ENCODE measurements around the gene SEMG1.

Gene SEMG1

DNA sequence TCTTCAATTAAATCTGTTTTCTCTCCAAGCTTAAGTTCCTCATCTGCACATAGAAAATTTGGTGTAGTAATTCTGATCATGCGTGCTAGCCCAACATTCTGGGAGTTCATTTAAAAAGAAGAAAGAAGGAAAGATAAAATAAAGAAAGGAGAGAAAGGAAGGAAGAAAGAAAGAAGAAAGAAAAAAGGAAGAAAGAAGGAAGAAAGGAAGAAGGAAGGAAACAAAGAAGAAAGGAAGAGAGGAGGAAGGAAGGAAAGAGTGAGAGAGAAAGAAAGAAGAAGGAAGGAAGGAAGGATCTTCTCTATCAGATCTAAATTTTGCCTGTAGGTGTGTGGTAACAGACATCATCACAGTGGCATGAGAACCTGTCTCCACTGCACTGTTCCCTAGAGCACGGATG, 31.3 kb downstream of the SEMG1 start:
- in situ Hi-C loops (cut with HindIII; ENCODE audit: low pct_ligation_motif_present, low sequenced_read_pairs): no loop called here
- no peaks in the 10 kb centered on the region for H3K36me3 ChIP-seq (replicated peaks)
- no peak overlapping the region for H3K4me3 ChIP-seq (ENCODE audit: low read depth, low read length)
- H3K27ac ChIP-seq: no peak overlapping the region
- TF ChIP-seq, protein P1, sequence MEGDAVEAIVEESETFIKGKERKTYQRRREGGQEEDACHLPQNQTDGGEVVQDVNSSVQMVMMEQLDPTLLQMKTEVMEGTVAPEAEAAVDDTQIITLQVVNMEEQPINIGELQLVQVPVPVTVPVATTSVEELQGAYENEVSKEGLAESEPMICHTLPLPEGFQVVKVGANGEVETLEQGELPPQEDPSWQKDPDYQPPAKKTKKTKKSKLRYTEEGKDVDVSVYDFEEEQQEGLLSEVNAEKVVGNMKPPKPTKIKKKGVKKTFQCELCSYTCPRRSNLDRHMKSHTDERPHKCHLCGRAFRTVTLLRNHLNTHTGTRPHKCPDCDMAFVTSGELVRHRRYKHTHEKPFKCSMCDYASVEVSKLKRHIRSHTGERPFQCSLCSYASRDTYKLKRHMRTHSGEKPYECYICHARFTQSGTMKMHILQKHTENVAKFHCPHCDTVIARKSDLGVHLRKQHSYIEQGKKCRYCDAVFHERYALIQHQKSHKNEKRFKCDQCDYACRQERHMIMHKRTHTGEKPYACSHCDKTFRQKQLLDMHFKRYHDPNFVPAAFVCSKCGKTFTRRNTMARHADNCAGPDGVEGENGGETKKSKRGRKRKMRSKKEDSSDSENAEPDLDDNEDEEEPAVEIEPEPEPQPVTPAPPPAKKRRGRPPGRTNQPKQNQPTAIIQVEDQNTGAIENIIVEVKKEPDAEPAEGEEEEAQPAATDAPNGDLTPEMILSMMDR (IDR thresholded peaks at IDR 0.05; ENCODE audit: low read depth, low read length, missing control alignments): no peak
- H3K27me3 ChIP-seq (replicated peaks): no peaks in the 10 kb centered on the region
- no peak for DNase-seq

DNA sequence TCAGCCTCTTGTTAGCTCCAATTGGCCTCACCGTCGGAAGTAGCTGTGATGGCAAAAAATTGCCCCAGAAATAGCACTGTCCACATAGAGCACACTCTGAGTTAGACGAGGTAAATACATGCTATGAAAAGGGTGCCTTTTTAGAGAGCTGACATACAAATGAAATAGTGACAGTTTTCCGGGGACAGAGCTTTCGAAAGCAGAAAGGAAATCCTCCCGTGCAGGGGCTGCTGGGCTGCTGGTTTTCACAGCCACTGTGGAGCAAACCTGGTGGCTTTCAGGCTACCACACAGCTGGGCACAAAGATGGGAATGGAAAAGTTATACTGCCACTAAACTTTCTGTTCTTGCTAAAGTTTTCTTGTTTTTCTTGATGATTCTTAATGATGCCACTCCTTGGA, 39.3 kb downstream of the SEMG1 start:
- Histone ChIP-seq H3K27me3 (replicated peaks) (peaks cover 2% of the 10 kb centered on the region), H3K27ac (no peak overlapping the region), H3K36me3 (replicated peaks) (no peaks in the 10 kb centered on the region), H3K4me3 (ENCODE audit: low read depth, low read length) (no peak overlapping the region)
- TF ChIP-seq, protein P1 (IDR thresholded peaks at IDR 0.05; ENCODE audit: low read depth, low read length, missing control alignments): no peak
- no peak for DNase-seq
- in situ Hi-C loops (cut with HindIII; ENCODE audit: low pct_ligation_motif_present, low sequenced_read_pairs): no loop called here

DNA sequence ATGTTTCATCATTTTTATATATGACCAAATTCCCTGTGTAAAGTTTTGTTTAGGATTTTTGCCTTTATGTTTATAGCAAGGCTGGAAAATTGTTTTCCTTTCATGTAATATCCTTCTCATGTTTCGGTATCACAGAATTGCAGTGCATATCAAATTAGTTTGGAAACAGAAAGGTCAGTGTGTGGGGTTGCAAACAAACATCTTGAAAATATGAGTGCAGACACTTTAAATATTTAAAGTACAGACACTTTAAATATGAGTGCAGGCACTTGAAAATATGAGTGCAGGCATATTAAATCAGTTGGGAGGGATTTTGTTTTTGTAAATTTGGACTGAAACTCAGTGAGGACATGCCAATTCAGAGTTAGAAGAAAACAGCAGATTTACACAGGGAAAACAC, 41.0 kb downstream of the SEMG1 start:
- Histone ChIP-seq H3K36me3 (replicated peaks) (no peaks in the 10 kb centered on the region), H3K27ac (no peak overlapping the region), H3K27me3 (replicated peaks) (peaks cover 2% of the 10 kb centered on the region), H3K4me3 (ENCODE audit: low read depth, low read length) (no peak overlapping the region)
- DNase-seq: no peak
- in situ Hi-C loops (cut with HindIII; ENCODE audit: low pct_ligation_motif_present, low sequenced_read_pairs): no loop called here
- TF ChIP-seq, protein P1 (IDR thresholded peaks at IDR 0.05; ENCODE audit: low read depth, low read length, missing control alignments): no peak

DNA sequence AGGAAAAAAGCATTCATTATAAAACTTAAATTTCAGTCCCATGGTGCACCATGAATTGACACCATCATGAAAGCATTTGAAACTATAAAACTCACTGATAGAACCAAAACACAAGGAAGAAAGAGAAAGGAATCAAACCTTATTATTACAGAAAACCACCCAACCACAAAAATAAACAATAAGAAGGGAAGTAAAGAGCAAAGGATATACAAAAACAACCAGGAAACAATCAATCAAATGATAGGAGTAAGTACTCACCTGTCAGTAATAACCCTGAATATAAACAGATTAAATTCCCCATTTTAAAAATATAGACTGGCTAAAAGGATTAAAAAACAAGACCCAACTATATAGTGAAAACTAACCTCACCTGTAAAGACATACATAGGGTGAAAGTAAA, 41.8 kb downstream of the SEMG1 start:
- Histone ChIP-seq H3K4me3 (ENCODE audit: low read depth, low read length) (no peak overlapping the region), H3K27ac (no peak overlapping the region), H3K36me3 (replicated peaks) (no peaks in the 10 kb centered on the region), H3K27me3 (replicated peaks) (peaks cover 2% of the 10 kb centered on the region)
- TF ChIP-seq, protein P1 (IDR thresholded peaks at IDR 0.05; ENCODE audit: low read depth, low read length, missing control alignments): no peak
- in situ Hi-C loops (cut with HindIII; ENCODE audit: low pct_ligation_motif_present, low sequenced_read_pairs): no loop called here
- no peak for DNase-seq

DNA sequence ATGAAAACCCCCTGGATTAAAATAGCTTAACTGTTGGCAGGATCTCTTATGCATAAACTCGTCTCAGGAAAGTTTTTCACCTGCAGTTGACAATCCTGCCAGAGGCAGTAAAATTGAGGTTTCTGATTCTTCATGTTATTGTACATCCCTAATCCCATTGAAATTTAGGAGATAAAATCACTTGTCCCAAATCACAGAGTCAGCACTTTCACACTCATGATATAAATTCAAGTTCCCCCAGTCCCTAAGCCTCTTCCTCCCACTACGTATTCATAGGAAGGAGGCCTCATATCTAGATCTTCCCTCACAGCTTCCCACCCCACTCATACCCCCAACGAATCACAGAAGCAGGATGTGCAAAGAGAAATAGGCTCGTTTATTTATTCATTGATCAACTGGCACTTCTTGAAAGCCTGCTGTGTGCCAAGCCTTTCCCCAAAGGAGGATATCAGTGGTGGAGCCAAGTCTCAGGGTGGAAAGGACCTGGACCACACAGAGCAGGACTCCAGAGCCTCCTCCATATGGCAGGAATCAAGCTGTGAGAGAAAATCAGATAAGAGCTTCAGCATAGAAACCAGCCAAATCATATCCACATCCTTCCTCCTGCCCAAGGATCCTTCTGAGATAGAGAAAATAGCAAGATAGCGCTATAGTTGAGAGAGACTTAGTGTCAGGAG, 45.2 kb downstream of the SEMG1 start:
- no peak overlapping the region for H3K4me3 ChIP-seq (ENCODE audit: low read depth, low read length)
- no peak overlapping the region for H3K27ac ChIP-seq
- H3K36me3 ChIP-seq (replicated peaks): no peaks in the 10 kb centered on the region
- TF ChIP-seq, protein P1 (IDR thresholded peaks at IDR 0.05; ENCODE audit: low read depth, low read length, missing control alignments): no peak
- no peaks in the 10 kb centered on the region for H3K27me3 ChIP-seq (replicated peaks)
- DNase-seq: no peak
- in situ Hi-C loops (cut with HindIII; ENCODE audit: low pct_ligation_motif_present, low sequenced_read_pairs): no loop called here

DNA sequence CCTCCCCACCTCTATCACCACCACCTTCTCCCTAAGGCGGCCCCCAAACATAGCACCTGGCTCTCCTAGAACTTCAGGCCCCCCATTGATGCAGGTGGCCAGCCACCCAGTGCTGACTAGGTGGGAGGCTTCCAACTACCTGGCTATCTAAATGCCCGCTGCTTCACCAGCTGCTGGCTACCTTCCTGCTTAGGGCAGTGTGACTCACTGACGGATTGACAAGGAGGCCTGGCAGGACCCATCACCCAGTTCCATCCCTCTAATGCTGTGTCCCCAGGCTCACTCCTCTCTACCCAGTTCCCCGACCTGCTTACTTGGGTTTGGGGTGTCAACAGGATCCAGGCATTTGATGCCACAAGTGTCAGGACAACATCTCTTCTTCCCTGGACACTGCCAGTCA, 46.4 kb downstream of the SEMG1 start:
- H3K27ac ChIP-seq: no peak overlapping the region
- TF ChIP-seq, protein P1 (IDR thresholded peaks at IDR 0.05; ENCODE audit: low read depth, low read length, missing control alignments): no peak
- H3K27me3 ChIP-seq (replicated peaks): no peaks in the 10 kb centered on the region
- in situ Hi-C loops (cut with HindIII; ENCODE audit: low pct_ligation_motif_present, low sequenced_read_pairs): no loop called here
- DNase-seq: no peak
- H3K4me3 ChIP-seq (ENCODE audit: low read depth, low read length): no peak overlapping the region
- no peaks in the 10 kb centered on the region for H3K36me3 ChIP-seq (replicated peaks)

Measured in brain microvascular endothelial cell (primary cell).